HepG2 (cell line): ENCODE measurements around the gene CDC42EP5. TPM values are rescaled to one million over a fixed set of nuclear protein-coding genes. Genes with fewer than 3 reads are reported as not detected.

Experiments
- CCAR2 ChIP-seq: fragments of 200-400 bp; formaldehyde crosslinking; optimal IDR thresholded peaks from 2 replicates; pipeline ENCODE3; 2018; ENCODE audit warnings: low read depth, mild to moderate bottlenecking, low read length, moderate library complexity
- CEBPG ChIP-seq: IDR thresholded peaks from 2 replicates; pipeline ENCODE4 v1.6.1; 2016
- CENPX ChIP-seq: sonication (generic); formaldehyde crosslinking; IDR thresholded peaks from 2 replicates; pipeline ENCODE4 v1.9.0; 2021; ENCODE audit warnings: mild to moderate bottlenecking, missing genetic modification reagents, moderate library complexity
- DMAP1 ChIP-seq: IDR thresholded peaks from 2 replicates; pipeline ENCODE4 v1.6.1; 2016
- E2F5 ChIP-seq: sonication (generic); formaldehyde crosslinking; conservative IDR thresholded peaks from 2 replicates; pipeline ENCODE4 v1.4.0; 2020; ENCODE audit warnings: missing genetic modification reagents
- FOSL2 ChIP-seq: sonication (generic); formaldehyde crosslinking; IDR thresholded peaks from 2 replicates; pipeline ENCODE4 v1.4.0; 2020; ENCODE audit warnings: missing genetic modification reagents
- FOXO4 ChIP-seq: sonication (generic); formaldehyde crosslinking; conservative IDR thresholded peaks from 2 replicates; pipeline ENCODE4 v1.8.1; 2023; ENCODE audit warnings: missing genetic modification reagents
- HMG20A ChIP-seq: IDR thresholded peaks from 2 replicates; pipeline ENCODE4 v1.6.1; 2016; ENCODE audit warnings: borderline replicate concordance
- HOXD1 ChIP-seq: sonication (generic); formaldehyde crosslinking; IDR thresholded peaks from 2 replicates; pipeline ENCODE4 v1.5.0; 2020; ENCODE audit warnings: missing genetic modification reagents
- ISL2 ChIP-seq: sonication (generic); formaldehyde crosslinking; IDR thresholded peaks from 2 replicates; pipeline ENCODE4 v1.5.0; 2020; ENCODE audit warnings: missing genetic modification reagents
- KLF13 ChIP-seq: sonication (generic); formaldehyde crosslinking; IDR thresholded peaks from 2 replicates; pipeline ENCODE4 v1.4.0; 2020; ENCODE audit warnings: mild to moderate bottlenecking, missing genetic modification reagents
- SNAPC4 ChIP-seq: sonication (generic); formaldehyde crosslinking; IDR thresholded peaks from 2 replicates; pipeline ENCODE4 v1.4.0; 2020; ENCODE audit warnings: mild to moderate bottlenecking, missing genetic modification reagents
- TFAP4 ChIP-seq: sonication (generic); IDR thresholded peaks from 2 replicates; pipeline ENCODE4 v1.6.1; 2016; ENCODE audit warnings: low read depth, borderline replicate concordance
- YEATS2 ChIP-seq: sonication (generic); formaldehyde crosslinking; IDR thresholded peaks from 2 replicates; pipeline ENCODE4 v1.4.0; 2020; ENCODE audit warnings: missing genetic modification reagents, borderline replicate concordance
- ZFP82 ChIP-seq: sonication (generic); formaldehyde crosslinking; IDR thresholded peaks from 2 replicates; pipeline ENCODE4 v1.5.1; 2020; ENCODE audit warnings: mild to moderate bottlenecking, missing genetic modification reagents, borderline replicate concordance
- ZNF10 ChIP-seq: sonication (generic); formaldehyde crosslinking; IDR thresholded peaks from 2 replicates; pipeline ENCODE4 v1.4.0; 2020; ENCODE audit warnings: mild to moderate bottlenecking, low read depth, missing genetic modification reagents, borderline replicate concordance
- ZNF674 ChIP-seq: sonication (generic); formaldehyde crosslinking; IDR thresholded peaks from 2 replicates; pipeline ENCODE4 v1.5.0; 2020; ENCODE audit warnings: low read depth, mild to moderate bottlenecking, missing genetic modification reagents
- ZNF792 ChIP-seq: IDR thresholded peaks from 2 replicates; pipeline ENCODE4 v1.6.1; 2016
- polyA plus RNA-seq, 8 experiments: library from polyadenylated mRNA; depleted of rRNA in 3 of 8; stranded (reverse) in 7 of 8; unstranded in 1 of 8; fragments of >200 nt; fragmentation: Illumina TruSeq in 4 of 8; extraction: Trizol in 4 of 8; gene quantifications; 2 replicates each; pipeline versions ENCODE4 v1.2.1 to v1.2.3, GENCODE V29; 2011 to 2016; ENCODE audit warnings: low read depth in 4 of 8, missing spikeins in 1 of 8, mixed read lengths in 1 of 8; ENCODE audit not compliant: insufficient read depth in 1 of 8
- total RNA-seq, 5 experiments: library from RNA; depleted of rRNA; stranded (reverse); fragments of >200 nt; fragmentation: Illumina TruSeq; extraction: Trizol; gene quantifications; 2 replicates each; pipeline ENCODE4 v1.2.3, GENCODE V29; 2016; ENCODE audit warnings: low read depth in 1 of 5

Gene CDC42EP5
- total and polyA plus RNA-seq, 2 of the 13 experiments (the other 11 are each of a cell fraction or from before 2014, with no cell fraction given): 0.41 to 1.6 TPM

- TF ChIP-seq SNAPC4 (no peak), ISL2 (CRISPR knock-in tag) (0 out of 2 replicates have a peak, but pooled peaks have one; percentile 50), YEATS2 (no peak), HOXD1 (peak; percentile 77; the same call in 1 of the 2 replicates), ZNF674 (CRISPR knock-in tag) (peak; percentile 86), CCAR2 (no peak), KLF13 (no peak), FOSL2 (peak; percentile 48), DMAP1 (CRISPR knock-in tag) (peak; percentile 79), TFAP4 (no peak), CENPX (CRISPR knock-in tag) (no peak), ZNF10 (CRISPR knock-in tag) (no peak), FOXO4 (CRISPR knock-in tag) (no peak), E2F5 (peak; percentile 46; the same call in 1 of the 2 replicates), ZFP82 (CRISPR knock-in tag) (peak; percentile 94; the same call in 1 of the 2 replicates), HMG20A (CRISPR knock-in tag) (no peak), CEBPG (CRISPR knock-in tag) (no peak), ZNF792 (CRISPR knock-in tag) (no peak)
Observed at GRCh38 chr19:54462655-54463530, 10.2 kb downstream of the CDC42EP5 start (continued).
